NB4 (cell line): ENCODE results near the gene TENM4.

Source experiments
- CTCF ChIP-seq: IDR thresholded peaks from one replicate; pipeline ENCODE4 v1.5.1; 2012; ENCODE audit warnings: low read depth, low read length
- MAX ChIP-seq: IDR thresholded peaks from 2 replicates; pipeline ENCODE4 v1.6.1; 2011; ENCODE audit warnings: low read depth, low read length
- POLR2A ChIP-seq: IDR thresholded peaks from 2 replicates; pipeline ENCODE4 v1.6.1; 2011; ENCODE audit warnings: mild to moderate bottlenecking; ENCODE audit not compliant: insufficient read length; ENCODE audit errors: extremely low read depth

GRCh38 chr11:79156031-79156430, 284.8 kb downstream of the TENM4 start:
- TF ChIP-seq POLR2A (no peak), CTCF (no peak), MAX (no peak)
